SW 1271 (cell line): Measurements from ENCODE around the gene RTF1.
"Not testable (repeated sequence)": the region's sequence is repeated elsewhere in the genome, so short reads cannot be mapped to it uniquely, and the experiment has no call there.

Experiments
- DNase-seq, 2 experiments: peaks; one replicate each; lab custom pipeline; 2025; lab: John Stamatoyannopoulos, UW

RTF1 gene

GRCh38 chr15:41437448-41437847 is 20.6 kb downstream of the RTF1 start:
- DNase-seq, result no peak

DNA sequence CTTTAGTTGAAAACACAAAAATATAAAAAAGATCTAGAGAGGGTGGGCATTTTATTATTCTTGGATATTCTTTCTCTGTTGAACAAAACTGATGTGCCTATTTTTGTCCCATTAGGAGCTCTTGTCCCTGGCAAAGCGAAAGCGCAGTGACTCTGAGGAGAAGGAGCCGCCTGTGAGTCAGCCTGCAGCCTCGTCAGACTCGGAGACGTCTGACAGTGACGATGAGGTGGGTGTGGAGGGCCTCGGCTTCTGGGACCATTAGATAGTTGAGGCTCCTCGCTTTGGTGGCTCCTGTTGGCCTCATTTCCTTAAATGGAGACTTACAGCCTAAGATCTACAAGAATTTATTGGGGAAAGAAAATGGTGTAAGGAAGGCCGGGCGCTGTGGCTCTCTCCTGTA is 21.3 kb downstream of the RTF1 start:
- no peak for DNase-seq

DNA sequence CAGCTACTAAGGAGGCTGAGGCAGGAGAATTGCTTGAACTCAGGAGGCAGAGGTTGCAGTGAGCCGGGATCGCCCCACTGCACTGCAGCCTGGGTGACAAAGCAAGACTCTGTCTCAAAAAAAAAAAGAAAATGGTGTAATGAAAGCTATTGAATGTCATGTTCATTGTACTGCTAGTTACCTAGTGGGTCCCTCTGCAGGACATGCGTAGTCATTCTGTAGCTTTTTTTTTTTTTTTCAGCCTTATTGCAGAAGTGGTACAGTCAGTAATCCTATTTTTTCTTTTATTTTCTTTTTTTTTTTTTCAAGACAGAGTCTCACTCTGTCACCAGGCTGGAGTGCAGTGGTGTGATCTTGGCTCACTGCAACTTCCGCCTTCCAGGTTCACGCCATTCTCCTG is 21.9 kb downstream of the RTF1 start:
- DNase-seq, result not testable (repeated sequence)

DNA sequence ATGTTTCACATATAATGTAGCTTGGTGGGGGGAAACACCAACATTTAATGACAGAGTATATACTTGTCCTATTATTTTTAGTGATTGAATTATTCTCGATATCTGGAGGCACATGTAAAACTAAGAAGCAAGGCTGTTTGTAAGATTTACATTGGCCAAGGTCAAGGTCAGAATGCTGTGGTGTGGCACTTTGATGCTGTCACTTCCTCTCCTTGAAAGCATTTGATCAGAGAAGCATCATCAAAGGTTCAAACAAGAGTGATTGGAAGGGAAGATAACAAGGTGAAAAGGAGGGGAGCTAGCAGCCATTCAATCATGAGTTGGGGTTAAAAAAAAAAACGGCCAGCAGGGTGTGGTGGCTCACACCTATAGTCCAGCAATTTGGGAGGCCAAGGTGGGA is 26.4 kb downstream of the RTF1 start:
- DNase-seq, result no peak

DNA sequence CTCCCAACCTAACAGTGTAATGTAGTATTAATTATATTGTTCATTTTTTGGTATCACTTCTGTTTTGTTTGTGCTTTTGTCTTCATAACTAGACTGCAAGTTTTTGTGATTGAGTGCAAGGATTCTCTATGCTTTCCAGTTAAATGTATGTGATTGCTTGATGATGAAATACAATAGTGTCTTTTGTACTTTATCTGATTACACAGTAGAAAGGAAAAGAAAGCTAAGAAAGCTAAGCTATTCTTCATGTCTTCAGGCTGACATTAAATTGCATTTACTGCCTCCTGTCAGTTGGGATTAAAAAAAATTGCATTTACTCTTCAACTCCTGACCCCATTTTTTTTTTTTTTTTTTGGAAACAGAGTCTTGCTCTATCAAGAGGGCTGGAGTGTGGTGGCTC is 28.5 kb downstream of the RTF1 start:
- DNase-seq, result no peak

- DNase-seq, result no peak
Measured at GRCh38 chr15:41462084-41462795, 45.3 kb downstream of the RTF1 start.

GRCh38 chr15:41464889-41465580 is 48.1 kb downstream of the RTF1 start:
- no peak for DNase-seq

DNA sequence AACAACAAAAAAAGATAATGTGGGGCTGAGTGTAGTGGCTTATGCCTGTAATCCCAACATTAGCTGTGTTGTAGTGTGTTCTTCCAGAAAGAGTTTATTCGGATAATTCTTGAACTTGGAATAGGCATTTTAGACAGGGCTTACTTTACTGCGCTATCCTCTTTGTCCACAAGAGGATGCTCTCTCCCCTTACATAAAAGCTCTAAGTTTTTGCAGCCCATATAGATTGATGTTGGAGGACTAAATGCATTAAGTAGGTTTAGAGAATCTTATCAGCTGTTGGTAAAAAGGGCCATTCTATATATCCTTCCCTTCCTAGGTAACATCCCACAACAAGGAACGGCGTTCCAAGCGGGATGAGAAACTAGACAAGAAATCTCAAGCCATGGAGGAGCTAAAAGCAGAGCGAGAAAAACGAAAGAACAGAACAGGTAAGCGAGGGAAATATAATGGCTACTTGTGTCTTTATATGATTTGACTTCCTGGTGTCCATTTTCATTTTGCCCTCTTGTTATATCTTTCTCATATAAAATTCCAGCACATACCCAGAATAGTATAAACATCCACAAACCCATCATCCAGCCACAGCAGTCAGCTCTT is 49.0 kb downstream of the RTF1 start:
- peak in 1 of 2 experiments; percentile 39 for DNase-seq

GRCh38 chr15:41466711-41467110 is 49.8 kb downstream of the RTF1 start:
- DNase-seq, result no peak

DNA sequence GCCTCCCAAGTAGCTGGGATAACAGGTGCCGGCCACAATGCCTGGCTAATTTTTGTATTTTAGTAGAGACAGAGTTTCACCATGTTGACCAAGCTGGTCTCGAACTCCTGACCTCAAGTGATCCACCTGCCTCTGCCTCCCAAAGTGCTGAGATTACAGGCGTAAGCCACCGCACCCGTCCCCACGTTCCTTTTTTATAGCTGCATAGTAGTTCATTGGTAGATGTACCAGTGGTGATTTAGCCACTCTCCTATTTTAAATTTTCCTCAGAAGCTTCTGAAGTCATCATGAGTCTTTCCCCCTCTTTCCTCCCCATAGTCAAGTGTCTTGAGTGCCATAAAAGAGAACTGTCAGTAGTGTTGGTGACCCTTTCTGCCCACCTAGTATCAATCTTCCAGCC is 52.7 kb downstream of the RTF1 start:
- DNase-seq, result not testable (repeated sequence)

GRCh38 chr15:41473418-41473817 is 56.5 kb downstream of the RTF1 start:
- DNase-seq, result no peak

- no peak for DNase-seq
Measured at GRCh38 chr15:41474436-41474835, 57.5 kb downstream of the RTF1 start.

GRCh38 chr15:41474941-41475340 is 58.0 kb downstream of the RTF1 start:
- DNase-seq, result no peak

- no peak for DNase-seq
Measured at GRCh38 chr15:41476416-41477048, 59.6 kb downstream of the RTF1 start.

DNA sequence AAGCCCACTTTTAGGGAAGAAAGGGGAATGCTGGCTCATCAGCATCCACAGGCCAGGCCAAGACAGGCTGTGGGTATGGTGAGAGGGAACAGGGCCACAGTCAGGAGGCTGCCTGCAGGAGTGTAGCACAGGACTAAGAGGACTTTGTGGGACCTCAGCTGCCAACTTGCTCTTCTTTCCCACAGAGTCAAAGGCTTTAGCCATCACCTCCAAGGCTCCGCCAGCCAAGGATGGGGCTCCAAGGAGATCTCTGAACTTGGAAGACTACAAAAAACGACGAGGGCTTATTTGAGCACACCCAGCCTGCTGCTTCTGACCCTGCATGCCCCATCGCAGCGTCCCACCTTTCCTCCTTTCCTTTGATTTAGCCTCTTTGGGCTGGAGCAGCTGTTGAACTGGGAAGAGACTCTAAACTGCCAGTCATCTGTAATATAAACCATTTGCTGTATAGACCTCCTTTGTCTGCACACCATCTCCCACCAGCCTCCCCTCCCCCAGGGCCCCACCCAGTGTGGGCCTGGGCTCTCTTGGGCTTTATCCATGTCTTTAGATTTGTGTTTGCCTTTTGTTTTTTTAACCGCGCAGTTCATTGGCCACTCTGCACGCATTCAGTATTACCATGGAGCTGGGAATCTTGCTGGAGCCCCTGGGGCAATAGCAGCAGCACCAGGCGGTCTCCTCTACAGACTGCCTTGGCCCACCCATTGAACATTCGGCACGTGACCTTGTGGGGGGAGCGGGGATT is 63.7 kb downstream of the RTF1 start:
- no peak for DNase-seq

- no peak for DNase-seq
Measured at GRCh38 chr15:41482110-41482877, 65.4 kb downstream of the RTF1 start.

DNA sequence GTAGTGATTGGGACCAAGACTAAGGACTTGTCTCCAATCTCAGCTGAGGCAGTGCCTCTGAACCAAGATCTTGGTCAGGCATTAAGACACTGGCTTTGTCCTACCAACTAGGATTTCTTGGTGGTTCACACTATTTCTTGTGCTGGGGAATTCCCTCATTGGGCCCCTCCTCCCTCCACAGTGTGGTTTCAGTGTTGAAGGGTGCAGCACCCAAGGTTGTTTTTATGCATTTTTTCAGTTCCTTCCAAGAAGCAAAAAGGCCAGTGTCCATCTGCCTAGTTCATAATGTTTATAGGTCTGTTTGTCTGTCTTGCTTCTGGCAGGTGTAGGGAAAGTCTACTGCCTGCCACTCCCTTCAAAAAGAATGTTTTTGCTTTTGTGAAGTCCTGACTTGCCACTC is 66.2 kb downstream of the RTF1 start:
- no peak for DNase-seq

DNA sequence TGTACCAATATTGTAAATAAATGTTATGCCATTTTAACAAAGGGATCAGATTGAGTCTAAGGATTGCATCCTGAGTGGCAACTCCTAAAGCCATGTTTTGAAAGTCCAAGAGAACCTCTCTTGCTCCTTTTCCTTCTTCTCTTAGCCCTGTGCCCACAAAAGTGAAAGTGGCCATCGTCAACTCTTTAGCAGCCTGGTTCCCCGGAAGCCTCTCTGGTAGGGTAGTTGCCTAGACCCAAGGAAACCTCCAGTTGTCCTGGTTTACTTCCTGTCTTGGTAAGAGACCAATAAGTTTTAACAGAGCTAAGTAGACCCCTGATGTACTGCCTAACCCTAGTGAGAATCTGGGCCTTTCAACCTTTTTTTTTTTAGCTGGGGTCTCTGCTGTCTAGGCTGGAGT is 66.6 kb downstream of the RTF1 start:
- DNase-seq, result no peak

- no peak for DNase-seq
Measured at GRCh38 chr15:41484937-41485625, 68.2 kb downstream of the RTF1 start.

- DNase-seq, result no peak
Measured at GRCh38 chr15:41486286-41486685, 69.4 kb downstream of the RTF1 start.

GRCh38 chr15:41487381-41487780 is 70.5 kb downstream of the RTF1 start:
- no peak for DNase-seq
